ENCODE data around the gene SLC16A1. TPM values are rescaled to one million over a fixed set of nuclear protein-coding genes. Genes with fewer than 3 reads are reported as not detected.

Gene SLC16A1
- total RNA-seq, 1 experiment from 2014 or later = 101 TPM

DNA sequence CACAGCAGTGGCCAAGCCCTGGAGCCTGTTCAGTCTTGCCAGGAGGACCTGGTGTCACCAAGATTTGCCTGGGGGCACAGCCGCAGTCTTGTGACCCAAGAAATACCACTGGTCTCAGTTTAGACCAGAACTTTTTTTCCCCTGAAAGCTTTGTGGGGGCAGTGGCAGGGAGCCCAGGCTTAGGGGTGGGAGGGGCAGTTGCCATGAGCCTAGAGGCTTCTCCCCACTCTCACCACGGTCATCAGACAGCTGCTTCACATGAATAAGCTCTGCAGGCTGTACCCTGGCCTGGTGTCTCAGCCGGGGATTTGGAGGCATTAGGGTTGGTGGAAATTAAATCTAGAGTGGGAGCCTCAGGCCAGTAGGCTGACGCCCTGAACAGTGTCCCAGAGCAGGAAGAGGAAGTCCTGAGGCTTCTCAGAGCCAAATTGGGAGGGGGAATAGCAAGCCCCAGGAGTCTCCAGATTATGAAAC is 73.7 kb downstream of the SLC16A1 start:
- no peak for DNase-seq (ENCODE audit: low spot score)
- Histone ChIP-seq H3K9me3 (ENCODE audit: low read depth, low read length, poor library complexity, severe bottlenecking) (no peaks in the 10 kb centered on the region), H3K27me3 (replicated peaks; ENCODE audit: insufficient read depth, low read depth, low read length, poor library complexity) (no peaks in the 10 kb centered on the region), H3K27ac (ENCODE audit: low read depth, low read length, poor library complexity, severe bottlenecking) (no peak overlapping the region), H3K36me3 (ENCODE audit: insufficient read depth, low read length, poor library complexity, severe bottlenecking) (no peaks in the 10 kb centered on the region), H3K4me1 (ENCODE audit: insufficient read depth, low read length, poor library complexity, severe bottlenecking) (no peaks in the 10 kb centered on the region), H3K4me3 (ENCODE audit: low read depth, low read length, poor library complexity, severe bottlenecking) (no peak overlapping the region)
- ChIA-PET POLR2A (ENCODE audit: low non-redundant PET) (no interaction called here), CTCF (interaction anchor here (2.1 kb wide), 1 partner anchor 190 kb away, joined by 8 read pairs; the partner anchor contains the start of gene LRIG2)
- BruUV-seq (replicated peaks) = no TSS peak
- TF ChIP-seq EZH2 (IDR thresholded peaks at IDR 0.05; ENCODE audit: borderline replicate concordance, low read depth, low read length, poor library complexity, severe bottlenecking) = no peak
- TF ChIP-seq, protein P1, sequence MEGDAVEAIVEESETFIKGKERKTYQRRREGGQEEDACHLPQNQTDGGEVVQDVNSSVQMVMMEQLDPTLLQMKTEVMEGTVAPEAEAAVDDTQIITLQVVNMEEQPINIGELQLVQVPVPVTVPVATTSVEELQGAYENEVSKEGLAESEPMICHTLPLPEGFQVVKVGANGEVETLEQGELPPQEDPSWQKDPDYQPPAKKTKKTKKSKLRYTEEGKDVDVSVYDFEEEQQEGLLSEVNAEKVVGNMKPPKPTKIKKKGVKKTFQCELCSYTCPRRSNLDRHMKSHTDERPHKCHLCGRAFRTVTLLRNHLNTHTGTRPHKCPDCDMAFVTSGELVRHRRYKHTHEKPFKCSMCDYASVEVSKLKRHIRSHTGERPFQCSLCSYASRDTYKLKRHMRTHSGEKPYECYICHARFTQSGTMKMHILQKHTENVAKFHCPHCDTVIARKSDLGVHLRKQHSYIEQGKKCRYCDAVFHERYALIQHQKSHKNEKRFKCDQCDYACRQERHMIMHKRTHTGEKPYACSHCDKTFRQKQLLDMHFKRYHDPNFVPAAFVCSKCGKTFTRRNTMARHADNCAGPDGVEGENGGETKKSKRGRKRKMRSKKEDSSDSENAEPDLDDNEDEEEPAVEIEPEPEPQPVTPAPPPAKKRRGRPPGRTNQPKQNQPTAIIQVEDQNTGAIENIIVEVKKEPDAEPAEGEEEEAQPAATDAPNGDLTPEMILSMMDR (conservative IDR thresholded peaks at IDR 0.05; ENCODE audit: low read depth, low read length) = no peak
- intact Hi-C loops (cut with micrococcal nuclease; ENCODE audit: unreplicated experiment) = no loop called here

DNA sequence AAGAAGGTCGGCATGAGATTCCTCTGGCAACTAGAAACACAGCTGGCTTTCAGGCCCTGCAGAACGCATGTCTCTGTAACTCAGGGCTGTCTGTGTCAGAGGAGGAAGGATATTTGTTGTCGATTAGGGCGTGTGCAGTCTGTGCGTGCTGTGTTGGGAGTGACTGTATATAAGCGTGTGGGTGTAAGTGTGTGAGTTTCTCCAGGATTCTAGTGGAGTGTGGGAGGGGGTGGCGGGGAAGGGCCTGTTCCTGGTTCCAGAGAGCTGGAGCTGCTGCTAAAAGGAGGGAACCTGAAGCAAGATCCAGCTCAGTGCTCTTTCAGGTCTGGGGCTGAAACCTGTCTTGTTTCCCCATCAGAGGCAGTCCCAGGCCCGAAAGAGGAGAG is 74.3 kb downstream of the SLC16A1 start:
- Histone ChIP-seq H3K4me1 (ENCODE audit: insufficient read depth, low read length, poor library complexity, severe bottlenecking) (no peaks in the 10 kb centered on the region), H3K4me3 (ENCODE audit: low read depth, low read length, poor library complexity, severe bottlenecking) (no peak overlapping the region), H3K27ac (ENCODE audit: low read depth, low read length, poor library complexity, severe bottlenecking) (no peak overlapping the region), H3K27me3 (replicated peaks; ENCODE audit: insufficient read depth, low read depth, low read length, poor library complexity) (no peaks in the 10 kb centered on the region), H3K36me3 (ENCODE audit: insufficient read depth, low read length, poor library complexity, severe bottlenecking) (no peaks in the 10 kb centered on the region), H3K9me3 (ENCODE audit: low read depth, low read length, poor library complexity, severe bottlenecking) (no peaks in the 10 kb centered on the region)
- ChIA-PET CTCF (interaction anchor here (0.6 to 2.1 kb wide), 4 partner anchors 40 to 191 kb away, joined by 3 to 18 read pairs (median 6); partner anchors contain the start of gene LRIG2), POLR2A (ENCODE audit: low non-redundant PET) (no interaction called here)
- intact Hi-C loops (cut with micrococcal nuclease; ENCODE audit: unreplicated experiment) = loop anchor here (2.0 kb wide), 2 partner anchors 161 to 191 kb away; partner anchors contain the start of gene LRIG2
- no peak for DNase-seq (ENCODE audit: low spot score)
- no peak for TF ChIP-seq EZH2 (IDR thresholded peaks at IDR 0.05; ENCODE audit: borderline replicate concordance, low read depth, low read length, poor library complexity, severe bottlenecking)
- TF ChIP-seq, protein P1 (conservative IDR thresholded peaks at IDR 0.05; ENCODE audit: low read depth, low read length) = no peak
- BruUV-seq (replicated peaks) = no TSS peak

DNA sequence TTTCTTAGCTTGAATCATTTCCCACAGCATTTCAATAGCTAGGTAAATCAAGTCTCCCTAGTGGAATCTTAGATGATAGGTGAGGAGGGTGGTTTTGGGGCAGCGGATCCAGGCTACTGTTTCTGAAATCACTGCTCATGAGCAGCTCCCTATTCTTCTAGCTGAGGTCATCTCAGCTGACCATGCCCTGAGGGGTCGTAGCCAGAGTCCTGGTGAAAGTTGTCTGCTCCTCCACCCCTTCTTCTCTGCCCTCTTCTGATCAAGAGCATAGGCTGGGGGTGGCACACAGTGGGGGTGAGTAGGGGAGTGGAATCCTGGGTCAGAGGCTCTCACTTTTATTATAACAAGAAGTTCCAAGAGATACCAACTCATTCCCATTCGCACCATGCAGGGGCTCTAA is 76.2 kb downstream of the SLC16A1 start:
- no peak for TF ChIP-seq EZH2 (IDR thresholded peaks at IDR 0.05; ENCODE audit: borderline replicate concordance, low read depth, low read length, poor library complexity, severe bottlenecking)
- TF ChIP-seq, protein P1 (conservative IDR thresholded peaks at IDR 0.05; ENCODE audit: low read depth, low read length) = no peak
- Histone ChIP-seq H3K4me3 (ENCODE audit: low read depth, low read length, poor library complexity, severe bottlenecking) (no peak overlapping the region), H3K9me3 (ENCODE audit: low read depth, low read length, poor library complexity, severe bottlenecking) (no peaks in the 10 kb centered on the region), H3K36me3 (ENCODE audit: insufficient read depth, low read length, poor library complexity, severe bottlenecking) (no peaks in the 10 kb centered on the region), H3K4me1 (ENCODE audit: insufficient read depth, low read length, poor library complexity, severe bottlenecking) (no peaks in the 10 kb centered on the region), H3K27me3 (replicated peaks; ENCODE audit: insufficient read depth, low read depth, low read length, poor library complexity) (no peaks in the 10 kb centered on the region), H3K27ac (ENCODE audit: low read depth, low read length, poor library complexity, severe bottlenecking) (no peak overlapping the region)
- ChIA-PET CTCF (interaction anchor here (1.3 kb wide), 1 partner anchor 193 kb away, joined by 7 read pairs; no protein-coding TSS in a partner anchor), POLR2A (ENCODE audit: low non-redundant PET) (no interaction called here)
- BruUV-seq (replicated peaks) = no TSS peak
- no peak for DNase-seq (ENCODE audit: low spot score)
- intact Hi-C loops (cut with micrococcal nuclease; ENCODE audit: unreplicated experiment) = loop anchor here (2.0 kb wide), 2 partner anchors 163 to 193 kb away; partner anchors contain the start of gene LRIG2
